ENCODE data around the gene CFAP90.

CFAP90 gene

GRCh38 chr5:7850395-7851239 is at the start of gene CFAP90:
CFAP90 (minus strand) TSS chr5:7851133; CDS start chr5:7851021, 112 bp downstream.
- peak; percentile 12 for DNase-seq

- DNase-seq: no peak
Measured at GRCh38 chr5:7897014-7897600, 46.2 kb upstream of the CFAP90 start.

- no peak for DNase-seq
Measured at GRCh38 chr5:7894860-7895259, 43.9 kb upstream of the CFAP90 start.

GRCh38 chr5:7894439-7894838 is 43.5 kb upstream of the CFAP90 start:
- DNase-seq: no peak

- no peak for DNase-seq
Measured at GRCh38 chr5:7888901-7889300, 38.0 kb upstream of the CFAP90 start.

- DNase-seq: peak; percentile 27
Measured at GRCh38 chr5:7886849-7887475, 36.0 kb upstream of the CFAP90 start.

GRCh38 chr5:7884491-7885267 is 33.7 kb upstream of the CFAP90 start:
- no peak for DNase-seq

GRCh38 chr5:7882926-7883325 is 32.0 kb upstream of the CFAP90 start:
- DNase-seq: no peak

- DNase-seq: no peak
Measured at GRCh38 chr5:7881816-7882215, 30.9 kb upstream of the CFAP90 start.

- no peak for DNase-seq
Measured at GRCh38 chr5:7881091-7881490, 30.2 kb upstream of the CFAP90 start.

GRCh38 chr5:7878381-7878873 is 27.5 kb upstream of the CFAP90 start:
- no peak for DNase-seq

GRCh38 chr5:7877851-7878250 is 26.9 kb upstream of the CFAP90 start:
- no peak for DNase-seq

GRCh38 chr5:7876867-7877266 is 25.9 kb upstream of the CFAP90 start:
- no peak for DNase-seq

GRCh38 chr5:7875151-7875550 is 24.2 kb upstream of the CFAP90 start:
- no peak for DNase-seq

GRCh38 chr5:7874639-7875038 is 23.7 kb upstream of the CFAP90 start:
- no peak for DNase-seq

- DNase-seq: no peak
Measured at GRCh38 chr5:7873216-7873615, 22.3 kb upstream of the CFAP90 start.

GRCh38 chr5:7872517-7873130 is 21.7 kb upstream of the CFAP90 start:
- no peak for DNase-seq

GRCh38 chr5:7871653-7872052 is 20.7 kb upstream of the CFAP90 start:
- no peak for DNase-seq

GRCh38 chr5:7869474-7870136 is 18.7 kb upstream of the CFAP90 start:
- DNase-seq: no peak

- peak; percentile 93 for DNase-seq
Measured at GRCh38 chr5:7868773-7869473, 18.0 kb upstream of the CFAP90 start, which contains the start of the genes FASTKD3 and MTRR. FASTKD3 (minus strand) TSS chr5:7869031; CDS start chr5:7868083, 948 bp downstream. MTRR (plus strand) TSS chr5:7869148; CDS start chr5:7870795, 1,647 bp downstream.

GRCh38 chr5:7868427-7868772 is 17.5 kb upstream of the CFAP90 start:
- DNase-seq: no peak
